M059J (cell line): ENCODE data around the gene COL27A1. TPM values are rescaled to one million over a fixed set of nuclear protein-coding genes. Genes with fewer than 3 reads are reported as not detected.

Source experiments
- DNase-seq: peaks from one replicate; pipeline ENCODE4 v3.0.0-alpha.2; 2012; ENCODE audit warnings: low read depth
- total RNA-seq: library from RNA; depleted of rRNA; stranded (reverse); fragments of >200 nt; shearing (Covaris generic); gene quantifications from 2 replicates; pipeline ENCODE4 v1.2.3, GENCODE V29; 2014

The COL27A1 gene
- total RNA-seq, 1 experiment from 2014 or later = 2.0 TPM

DNA sequence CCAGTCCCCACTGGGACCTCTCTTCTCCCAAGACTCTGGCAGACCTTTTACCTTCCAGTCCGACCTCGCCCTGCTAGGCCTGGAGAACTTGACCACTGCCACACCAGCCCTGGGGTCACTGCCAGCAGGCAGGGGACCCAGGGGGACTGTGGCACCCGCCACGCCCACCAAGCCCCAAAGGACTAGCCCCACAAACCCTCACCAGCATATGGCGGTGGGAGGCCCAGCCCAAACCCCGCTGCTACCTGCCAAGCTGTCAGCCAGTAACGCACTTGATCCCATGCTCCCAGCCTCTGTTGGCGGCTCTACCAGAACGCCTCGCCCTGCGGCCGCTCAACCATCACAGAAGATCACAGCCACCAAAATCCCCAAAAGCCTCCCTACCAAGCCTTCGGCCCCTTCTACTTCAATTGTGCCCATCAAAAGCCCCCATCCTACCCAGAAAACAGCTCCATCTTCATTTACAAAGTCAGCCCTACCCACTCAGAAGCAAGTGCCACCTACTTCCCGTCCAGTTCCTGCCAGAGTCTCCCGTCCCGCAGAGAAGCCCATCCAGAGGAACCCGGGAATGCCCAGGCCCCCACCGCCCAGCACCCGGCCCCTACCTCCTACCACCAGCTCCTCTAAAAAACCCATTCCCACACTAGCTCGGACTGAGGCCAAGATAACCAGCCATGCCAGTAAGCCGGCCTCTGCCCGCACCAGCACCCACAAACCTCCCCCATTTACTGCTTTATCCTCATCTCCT is 13.1 kb downstream of the COL27A1 start:
- no peak for DNase-seq

DNA sequence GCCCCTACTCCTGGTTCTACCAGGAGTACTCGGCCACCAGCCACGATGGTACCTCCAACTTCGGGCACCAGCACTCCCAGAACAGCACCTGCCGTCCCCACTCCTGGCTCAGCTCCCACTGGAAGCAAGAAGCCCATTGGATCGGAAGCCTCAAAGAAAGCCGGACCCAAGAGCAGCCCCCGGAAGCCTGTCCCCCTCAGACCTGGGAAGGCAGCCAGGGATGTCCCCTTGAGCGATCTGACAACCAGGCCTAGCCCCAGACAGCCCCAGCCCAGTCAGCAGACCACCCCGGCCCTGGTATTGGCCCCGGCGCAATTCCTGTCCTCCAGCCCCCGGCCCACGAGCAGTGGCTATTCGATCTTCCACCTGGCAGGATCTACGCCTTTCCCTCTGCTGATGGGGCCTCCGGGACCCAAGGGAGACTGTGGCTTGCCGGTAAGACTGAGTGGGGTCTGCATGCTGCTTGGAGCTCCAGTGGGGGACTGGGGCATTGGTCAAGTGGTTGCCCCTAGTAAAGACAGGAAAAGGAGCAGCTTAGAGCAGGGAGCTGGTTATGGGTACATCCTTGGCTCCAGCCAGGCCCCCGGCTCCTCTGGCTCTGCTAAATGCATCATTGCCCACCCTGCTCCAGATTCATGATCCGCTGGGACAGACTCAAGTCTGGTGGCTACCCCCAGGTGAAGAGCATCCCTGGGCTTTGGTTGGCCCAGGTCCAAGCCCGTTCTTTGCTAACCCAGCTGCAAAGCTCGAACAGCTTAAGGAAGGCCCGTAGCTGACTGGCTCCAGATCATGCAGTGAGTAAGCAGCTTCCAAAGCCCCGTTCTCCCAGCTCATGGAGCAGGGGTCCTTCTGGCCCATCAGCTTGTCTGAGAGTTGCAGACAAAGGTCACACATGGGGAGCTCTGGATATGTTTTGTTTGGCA is 14.0 kb downstream of the COL27A1 start:
- DNase-seq = no peak

DNA sequence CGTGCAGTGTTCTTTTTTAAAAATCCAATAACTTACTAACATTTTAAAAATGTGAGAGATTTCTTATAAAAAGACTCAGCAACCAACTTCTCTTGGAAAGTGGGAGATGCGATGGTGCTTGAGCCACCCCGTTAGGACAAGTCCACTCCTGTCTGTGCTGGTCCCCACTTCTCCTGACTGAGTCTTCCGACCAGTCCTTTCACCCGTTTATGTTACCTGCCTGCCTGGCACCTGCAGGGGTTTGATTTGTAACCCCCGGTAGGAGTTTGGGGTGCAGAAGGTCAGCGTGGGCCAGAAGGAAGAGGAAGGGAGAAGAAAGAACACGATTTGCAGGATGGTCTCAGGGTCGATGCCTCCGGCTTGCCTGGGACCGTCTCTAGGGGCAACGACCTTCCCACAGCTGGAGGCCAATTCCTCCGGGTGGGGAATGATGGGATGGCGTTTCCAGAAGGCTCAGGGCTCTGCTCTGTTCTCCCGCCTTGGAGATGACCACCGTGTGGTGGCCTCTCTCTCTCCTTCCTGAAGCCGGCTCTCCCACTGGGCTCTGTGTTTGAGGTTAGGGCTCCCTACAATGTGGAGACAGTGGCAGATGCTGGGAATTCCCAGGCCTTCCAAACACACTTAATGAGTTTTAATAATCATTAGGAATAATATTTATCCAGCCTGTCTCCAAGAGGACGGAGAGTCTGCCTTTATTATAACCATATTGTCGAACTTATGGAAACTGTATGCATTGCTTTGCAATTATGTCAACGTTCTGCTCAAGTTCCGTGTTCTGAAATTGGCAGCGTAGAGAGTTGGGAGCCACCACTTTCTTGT is 14.8 kb downstream of the COL27A1 start:
- DNase-seq = no peak

DNA sequence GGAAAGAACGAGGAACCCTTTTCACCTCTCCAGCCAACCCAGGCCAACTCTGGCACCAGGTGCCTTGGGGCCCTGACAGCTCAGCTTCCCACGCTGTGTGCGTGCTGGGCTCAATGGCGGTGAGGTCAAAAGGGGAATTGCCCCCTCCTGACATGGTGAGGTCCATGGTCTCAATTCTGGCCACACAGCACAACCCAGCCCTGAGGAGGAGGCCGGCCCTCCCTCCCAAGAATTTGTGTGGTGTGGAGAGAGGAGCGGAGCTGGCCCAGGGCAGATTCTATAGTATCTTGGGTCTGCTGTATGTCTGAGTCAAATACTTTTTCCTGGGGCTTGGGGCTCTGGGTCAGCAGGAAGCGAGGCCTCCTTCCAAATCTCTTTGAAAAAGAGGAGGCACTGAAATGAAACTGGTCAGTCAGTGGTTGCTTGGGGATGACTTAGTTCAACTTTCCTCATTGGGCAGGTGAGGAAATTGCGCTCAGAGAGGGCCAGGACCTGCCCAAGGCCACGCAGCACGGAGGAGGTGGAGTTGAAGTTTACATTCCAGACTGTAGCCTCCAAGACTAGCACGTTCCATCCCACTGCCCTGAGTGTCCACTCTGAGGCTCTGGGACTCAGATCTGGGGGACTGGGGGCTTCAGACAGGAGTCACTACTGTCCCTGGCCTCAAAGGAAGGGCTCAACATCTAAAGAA is 15.6 kb downstream of the COL27A1 start:
- DNase-seq = no peak

DNA sequence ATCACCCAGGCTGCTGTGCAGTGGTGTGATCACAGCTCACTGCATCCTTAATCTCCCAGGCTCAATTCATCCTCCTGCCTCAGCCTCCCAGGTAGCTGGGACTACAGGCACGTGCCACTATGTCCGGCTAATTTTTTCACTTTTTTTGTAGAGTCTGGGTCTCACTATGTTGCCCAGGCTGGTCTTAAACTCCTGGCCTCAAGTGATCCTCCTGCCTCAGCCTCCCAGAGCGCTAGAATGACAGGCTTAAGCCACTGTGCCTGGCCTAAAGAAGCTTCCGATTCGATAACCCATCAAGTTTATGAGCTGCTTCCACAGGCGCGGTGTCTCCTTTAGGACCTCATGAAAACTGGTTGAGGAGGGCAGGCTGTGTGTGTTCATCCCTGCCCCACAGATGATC is 16.2 kb downstream of the COL27A1 start:
- no peak for DNase-seq

DNA sequence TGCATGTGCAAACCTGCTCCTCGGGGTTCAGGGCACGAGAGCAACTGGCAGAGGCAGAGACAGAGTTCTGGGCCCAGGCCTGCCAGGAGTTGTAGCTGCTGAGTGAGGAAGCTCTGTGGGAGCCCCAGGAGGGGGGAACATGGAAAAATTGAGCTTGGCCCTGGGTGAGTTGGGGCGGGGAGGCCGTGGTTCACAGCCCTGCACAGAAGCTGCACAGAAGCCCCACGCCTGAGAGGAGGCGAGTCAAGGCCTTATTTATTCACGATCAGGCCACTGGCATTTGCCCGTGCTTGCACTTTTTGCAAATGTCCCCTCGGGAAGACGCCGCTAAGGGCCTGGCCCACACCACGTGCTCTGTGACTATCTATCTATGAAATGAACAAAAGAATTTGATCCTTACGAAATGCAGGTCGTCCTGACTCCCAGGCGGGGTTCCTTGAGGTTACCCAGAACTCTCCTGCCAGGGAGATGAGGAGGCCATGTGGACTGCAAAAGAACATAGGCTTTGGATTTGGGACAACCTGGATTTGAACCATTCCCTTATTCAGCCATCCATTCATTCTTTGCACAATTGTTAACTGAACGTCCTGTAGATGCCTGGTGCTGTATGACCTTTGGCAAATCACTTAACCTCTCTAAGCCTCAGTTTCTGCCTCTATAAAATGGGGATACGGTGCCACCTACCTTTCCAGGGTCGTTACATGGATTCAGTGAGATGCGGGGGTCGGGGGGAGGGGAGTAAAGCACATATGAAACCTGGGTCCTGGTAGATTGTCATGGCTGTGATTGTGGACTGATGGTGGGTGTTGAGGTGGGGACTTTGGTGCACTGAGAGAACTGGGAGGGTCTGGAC is 17.9 kb downstream of the COL27A1 start:
- no peak for DNase-seq

DNA sequence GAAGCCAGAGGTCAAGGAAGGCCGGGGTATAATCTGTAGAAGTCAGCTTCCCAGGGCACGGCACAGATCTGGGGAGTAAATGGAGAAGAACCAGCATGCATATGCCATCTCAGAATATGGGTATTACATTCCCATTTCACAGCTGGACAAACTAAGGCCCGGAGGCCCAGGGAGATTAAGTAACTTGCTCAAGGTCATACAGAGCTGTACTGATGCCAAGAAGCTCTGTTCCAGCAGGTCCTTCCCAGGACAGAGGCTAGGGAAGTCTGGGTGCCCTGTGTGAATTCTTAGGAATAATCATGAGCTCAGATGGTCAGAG is 19.2 kb downstream of the COL27A1 start:
- no peak for DNase-seq

DNA sequence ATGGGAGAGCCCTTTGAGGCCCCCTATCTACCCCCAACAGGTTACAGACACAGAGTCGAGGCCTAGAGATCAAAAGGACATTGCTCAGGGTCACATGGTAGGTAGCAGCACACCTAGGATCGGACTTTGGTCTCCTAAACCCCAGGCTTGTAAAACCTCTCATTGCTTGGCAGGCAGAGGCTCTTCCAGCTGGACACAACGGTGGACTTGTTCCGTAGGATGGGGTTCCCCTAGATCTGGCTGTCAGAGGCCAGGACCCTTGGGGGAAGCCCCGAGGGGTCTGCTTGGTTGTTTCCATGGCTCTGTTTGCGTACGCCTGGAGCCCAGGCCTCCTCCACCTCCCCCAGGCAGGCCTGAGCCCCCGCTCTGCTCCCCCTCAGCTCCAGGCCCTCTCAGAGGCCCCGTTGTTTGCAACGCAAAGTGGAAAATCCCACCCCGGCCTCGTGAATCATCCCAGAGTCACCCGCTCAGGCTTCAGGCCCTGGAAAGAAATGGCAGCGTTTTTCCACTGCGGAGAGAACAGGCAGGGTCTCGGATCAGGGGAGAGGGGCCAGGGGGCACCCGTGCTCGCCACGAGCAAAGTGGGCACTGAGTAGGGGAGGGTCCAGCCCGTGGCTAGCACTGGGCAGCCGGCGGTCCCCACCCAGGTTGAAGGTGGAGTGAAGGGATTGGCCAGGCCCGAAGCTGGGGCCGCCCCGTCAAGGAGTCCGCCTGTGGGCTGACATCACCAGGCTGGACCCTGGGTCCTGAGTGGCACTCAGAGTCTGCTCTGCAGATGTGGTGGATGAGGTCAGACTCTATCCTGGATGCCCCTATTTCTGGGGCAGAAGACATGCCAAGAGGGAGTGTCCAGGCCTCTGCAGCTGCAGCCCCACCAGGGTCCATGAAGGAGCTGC is 19.8 kb downstream of the COL27A1 start:
- peak; percentile 40 for DNase-seq

DNA sequence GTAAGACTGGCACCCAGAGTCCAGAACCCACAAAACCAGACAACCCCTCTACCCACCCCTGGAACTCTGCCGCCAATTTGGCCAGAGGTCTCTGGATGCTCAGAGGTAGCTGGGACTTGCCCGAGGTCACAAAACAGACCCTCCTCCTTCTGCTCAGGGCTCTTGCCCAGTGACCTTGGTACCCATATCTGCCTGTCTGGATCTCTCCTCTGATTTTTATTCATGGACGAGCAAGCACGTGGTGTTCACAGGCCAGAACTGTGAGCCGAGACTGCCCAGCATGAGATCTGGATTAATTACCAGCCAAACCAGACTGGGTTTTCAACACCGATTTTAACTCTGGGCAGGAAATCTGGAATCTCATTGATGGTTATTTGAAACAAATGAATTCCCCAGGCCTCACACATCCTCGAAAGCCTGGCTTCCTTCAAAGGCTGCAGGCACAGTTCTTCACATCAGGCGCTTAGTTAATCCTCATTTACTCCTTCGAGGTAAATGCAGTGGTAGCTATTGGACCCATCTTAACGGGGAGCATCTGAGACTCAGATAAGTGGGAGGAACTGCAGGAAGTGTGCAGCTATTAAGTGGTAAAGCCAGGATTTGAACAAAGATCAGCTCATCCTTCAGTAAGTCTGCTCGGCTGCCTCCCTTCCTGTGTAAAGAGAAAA is 21.4 kb downstream of the COL27A1 start:
- no peak for DNase-seq

DNA sequence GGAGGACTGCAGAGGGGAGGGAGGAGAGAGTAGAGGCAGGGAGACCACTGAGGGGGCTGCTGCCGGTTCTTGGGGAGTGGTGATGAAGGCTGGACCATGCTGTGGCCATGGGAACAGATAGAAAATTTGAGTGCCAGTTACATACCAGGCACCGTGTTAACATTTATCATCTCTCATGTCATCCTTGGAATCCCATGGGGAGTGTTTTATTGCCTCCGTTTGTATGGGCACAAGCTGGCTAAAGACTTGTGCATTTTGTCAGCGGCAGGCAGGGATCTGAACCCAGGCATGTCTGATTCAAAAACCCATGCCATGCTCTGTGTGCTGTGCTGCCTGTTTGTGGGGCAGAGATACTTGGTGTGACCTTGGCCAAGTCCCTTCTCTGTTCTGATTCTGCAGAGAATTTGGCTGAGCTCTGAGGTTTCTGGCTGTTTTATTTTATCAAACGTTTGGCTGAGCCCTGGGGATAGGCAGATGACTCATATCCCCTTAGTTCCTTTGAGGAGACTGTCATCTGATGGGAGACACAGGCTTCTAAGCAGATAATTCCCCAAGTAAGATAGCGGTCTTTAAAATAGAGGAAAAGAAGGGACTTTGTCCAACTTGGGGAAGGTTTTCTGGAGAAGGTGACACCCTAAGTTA is 22.2 kb downstream of the COL27A1 start:
- peak; percentile 89 for DNase-seq

DNA sequence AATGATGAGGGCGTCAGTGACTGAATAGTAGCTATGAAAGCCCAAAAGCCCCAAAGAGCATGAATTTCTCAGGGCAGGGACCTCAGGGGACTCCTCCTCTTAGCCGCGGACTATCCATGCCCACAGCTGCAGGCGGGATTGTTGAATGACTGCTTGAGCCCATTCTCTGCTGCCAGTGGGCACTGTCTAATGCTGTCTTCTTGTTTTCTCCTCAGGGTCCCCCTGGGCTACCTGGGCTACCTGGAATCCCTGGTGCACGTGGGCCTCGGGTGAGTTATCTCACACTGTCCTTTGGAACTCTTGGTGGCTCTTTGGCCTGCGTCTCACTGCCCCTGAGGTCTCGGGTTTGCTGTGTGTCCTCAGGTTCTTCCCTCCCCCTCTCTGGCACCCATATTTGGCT is 22.7 kb downstream of the COL27A1 start:
- no peak for DNase-seq

DNA sequence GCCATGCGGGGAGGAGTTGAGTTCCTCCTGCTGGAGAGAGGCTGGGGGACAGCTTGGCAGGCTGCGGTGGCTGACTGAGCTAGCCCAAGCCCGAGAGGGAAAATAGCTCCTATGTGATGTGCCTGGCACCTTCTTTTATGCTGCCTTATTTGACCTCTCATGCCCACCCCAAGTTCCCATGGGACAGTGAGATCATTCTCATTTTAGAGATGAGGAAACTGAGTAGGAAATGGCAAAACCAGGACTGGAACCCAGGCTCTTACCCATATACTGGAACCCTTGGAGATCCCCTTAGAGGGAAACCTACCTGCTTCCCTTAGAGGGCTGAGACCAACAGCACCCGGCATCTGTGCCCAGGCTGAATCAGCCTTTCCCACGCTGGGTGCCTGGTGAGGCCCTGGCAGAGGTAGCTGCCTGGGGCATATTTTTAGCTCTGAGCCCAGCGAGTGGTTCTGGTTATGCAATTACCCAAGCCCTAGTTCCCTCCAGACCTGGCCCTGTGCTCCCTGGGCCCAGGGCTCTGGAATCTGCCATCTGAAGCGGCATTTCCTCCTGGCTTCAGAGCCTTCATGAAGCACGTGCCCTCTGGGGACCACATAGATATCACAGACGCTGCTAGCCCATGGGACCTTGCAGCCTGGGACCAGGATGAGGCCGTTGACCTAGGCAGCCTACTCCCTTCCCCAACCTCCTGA is 23.6 kb downstream of the COL27A1 start:
- peak; percentile 43 for DNase-seq

DNA sequence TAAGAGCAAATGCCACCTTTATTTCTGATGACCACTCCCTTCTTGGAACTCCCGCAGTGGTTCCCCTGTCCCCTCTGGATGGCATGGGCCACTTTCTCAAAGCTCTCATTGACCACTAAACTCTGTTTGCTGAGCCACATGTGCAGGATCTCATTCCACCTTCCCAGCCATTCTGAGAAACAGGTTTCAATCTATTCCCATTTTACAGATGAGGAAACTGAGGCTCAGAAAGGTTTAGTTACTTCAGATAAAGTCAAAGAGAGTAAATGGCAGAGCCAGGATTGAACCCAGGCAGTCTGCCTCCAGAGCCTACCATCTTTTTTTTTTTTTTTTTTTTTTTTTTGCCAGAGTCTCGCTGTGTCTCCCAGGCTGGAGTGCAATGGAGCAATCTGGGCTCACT is 24.2 kb downstream of the COL27A1 start:
- DNase-seq = no peak

DNA sequence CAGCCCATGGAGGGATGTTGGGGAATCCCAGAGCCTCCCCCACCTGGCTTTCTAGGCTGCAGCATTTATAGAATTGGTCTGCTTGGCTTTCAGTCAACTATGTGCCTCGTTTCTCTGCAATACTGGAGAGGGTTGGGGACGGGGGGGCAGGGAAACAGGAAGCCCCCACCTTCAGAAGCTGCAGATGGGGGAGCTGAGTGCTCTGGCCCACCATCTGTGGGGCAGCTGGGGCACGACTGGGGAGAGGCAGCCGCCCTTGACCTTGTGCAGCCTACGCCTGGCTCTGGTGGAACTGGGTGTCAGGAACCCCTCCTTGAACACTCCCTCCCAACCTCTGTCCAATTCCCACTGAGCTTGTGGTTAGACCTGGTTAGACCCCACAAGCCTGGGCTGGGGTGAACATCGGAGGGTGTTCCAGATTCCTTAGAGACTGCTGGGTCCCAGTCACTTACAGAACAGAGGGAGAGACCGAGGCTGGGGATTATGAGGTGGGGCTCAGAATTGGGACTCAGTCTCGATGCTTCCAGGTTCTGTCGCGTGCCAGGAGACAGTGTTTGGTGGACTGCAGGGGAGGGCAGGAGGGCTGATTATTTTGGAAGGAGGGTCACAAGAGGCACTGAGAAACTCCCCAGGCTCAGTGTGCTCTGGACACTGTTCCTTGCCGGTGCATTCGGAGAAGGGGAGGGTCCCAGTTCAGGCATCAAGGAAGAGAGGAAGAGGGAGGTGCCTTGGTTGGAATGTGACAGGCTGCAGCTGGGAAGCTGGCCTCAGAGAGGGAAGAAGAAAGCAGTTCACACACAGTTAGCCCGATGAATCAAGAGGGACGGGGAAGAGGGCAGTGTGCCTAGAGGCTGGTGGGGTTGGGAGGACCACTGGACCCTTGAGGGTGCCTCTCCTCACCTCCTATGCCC is 25.6 kb downstream of the COL27A1 start:
- DNase-seq = no peak

DNA sequence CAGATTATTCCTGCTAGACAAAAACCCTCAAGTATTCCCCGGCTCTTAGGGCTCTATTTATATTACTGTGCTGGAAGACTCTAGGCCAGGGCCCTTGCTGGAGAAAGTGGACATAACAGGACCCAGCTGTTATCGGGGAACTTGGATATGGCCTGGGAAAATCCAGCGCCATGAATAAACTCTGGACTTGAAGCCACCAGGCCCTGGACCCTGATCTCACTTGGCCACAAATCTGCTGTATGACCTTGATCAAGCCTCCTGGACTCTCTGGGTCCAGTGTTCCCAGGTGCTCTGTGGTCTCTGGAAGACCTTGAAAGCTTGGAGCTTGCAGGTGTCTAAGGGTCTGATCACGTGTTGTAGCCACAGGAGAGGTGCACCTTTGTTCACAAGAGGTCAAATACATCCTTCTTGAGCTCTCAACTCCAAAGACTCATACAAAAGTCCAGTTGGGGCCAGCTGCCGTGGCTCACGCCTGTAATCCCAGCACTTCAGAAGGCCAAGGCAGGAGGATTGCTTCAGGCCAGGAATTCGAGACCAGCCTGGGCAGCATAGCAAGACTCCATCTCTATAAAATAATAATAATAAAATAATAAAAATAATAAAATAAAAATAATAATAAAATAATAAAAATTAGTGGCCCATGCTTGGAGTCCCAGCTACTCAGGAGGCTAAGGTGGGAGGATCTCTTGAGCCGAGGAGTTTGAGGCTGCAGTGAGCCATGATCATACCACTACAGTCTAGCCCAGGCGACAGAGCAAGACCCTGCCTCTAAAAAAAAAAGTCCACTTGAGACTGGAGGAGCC is 26.5 kb downstream of the COL27A1 start:
- DNase-seq = no peak

DNA sequence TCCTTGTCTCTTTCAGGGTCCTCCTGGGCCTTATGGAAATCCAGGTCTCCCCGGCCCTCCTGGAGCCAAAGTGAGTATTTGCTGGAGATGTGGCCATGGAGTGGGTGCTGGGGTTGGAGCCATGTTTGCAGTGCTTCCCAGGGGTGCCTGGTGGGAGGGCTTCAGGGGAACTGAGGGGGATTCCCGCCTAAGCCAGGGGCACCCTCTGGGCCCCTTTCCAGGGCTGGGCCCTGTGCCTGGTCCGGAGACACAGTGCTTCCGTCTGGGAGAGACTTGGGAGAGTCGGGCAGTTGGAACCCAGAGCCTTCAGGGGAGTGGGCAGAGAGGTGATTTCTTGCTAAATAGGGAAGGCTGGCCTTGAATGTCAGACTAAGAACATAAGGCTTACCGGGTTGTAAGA is 27.7 kb downstream of the COL27A1 start:
- no peak for DNase-seq
